ENCODE data around the gene CCDC90B.

DNA sequence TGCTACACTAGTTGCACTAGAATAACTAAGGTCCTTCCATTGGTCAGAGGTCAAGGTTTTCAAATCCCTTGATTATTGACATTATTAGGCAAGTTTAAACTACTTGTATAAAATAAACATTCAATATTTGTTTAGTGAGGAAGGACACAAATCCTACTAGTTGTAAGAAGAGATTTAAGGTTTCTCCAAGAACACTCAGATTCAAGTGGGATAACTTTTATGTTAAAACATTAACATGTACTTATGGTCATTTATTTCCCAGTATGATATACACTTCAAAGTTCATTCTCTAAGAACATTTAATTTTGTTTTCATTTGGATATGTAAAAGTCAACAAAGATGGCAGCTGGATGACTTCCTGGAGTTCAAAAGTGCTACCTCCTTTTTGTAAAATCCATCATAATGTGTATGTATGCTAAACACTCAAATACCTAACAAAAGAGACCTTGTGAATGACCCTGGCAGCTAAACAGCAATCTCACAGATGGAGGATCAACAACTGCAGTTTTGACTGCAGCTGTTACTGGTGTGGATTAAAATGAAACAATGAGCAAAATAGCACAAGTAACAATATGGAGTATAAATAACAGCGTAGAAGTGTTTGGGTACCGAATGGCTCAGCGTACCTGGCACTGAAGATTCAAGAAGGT, 1.5 kb downstream of the CCDC90B start:
- TF ChIP-seq, protein P1, sequence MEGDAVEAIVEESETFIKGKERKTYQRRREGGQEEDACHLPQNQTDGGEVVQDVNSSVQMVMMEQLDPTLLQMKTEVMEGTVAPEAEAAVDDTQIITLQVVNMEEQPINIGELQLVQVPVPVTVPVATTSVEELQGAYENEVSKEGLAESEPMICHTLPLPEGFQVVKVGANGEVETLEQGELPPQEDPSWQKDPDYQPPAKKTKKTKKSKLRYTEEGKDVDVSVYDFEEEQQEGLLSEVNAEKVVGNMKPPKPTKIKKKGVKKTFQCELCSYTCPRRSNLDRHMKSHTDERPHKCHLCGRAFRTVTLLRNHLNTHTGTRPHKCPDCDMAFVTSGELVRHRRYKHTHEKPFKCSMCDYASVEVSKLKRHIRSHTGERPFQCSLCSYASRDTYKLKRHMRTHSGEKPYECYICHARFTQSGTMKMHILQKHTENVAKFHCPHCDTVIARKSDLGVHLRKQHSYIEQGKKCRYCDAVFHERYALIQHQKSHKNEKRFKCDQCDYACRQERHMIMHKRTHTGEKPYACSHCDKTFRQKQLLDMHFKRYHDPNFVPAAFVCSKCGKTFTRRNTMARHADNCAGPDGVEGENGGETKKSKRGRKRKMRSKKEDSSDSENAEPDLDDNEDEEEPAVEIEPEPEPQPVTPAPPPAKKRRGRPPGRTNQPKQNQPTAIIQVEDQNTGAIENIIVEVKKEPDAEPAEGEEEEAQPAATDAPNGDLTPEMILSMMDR (IDR thresholded peaks at IDR 0.05) = no peak
- TF ChIP-seq POLR2A (IDR thresholded peaks at IDR 0.05) = no peak
